Measurements from ENCODE around the gene ZYG11B.
"Not testable (repeated sequence)": the region's sequence is repeated elsewhere in the genome, so short reads cannot be mapped to it uniquely, and the experiment has no call there.

ZYG11B gene

GRCh38 chr1:52867087-52867863, 141.0 kb downstream of the ZYG11B start:
- Histone ChIP-seq H3K4me1 (ENCODE audit: control insufficient read depth, insufficient read depth, low read length) (no peaks in the 10 kb centered on the region), H3K27me3 (ENCODE audit: control insufficient read depth, insufficient read depth, low read length) (no peaks in the 10 kb centered on the region), H3K9me3 (ENCODE audit: control insufficient read depth, insufficient read depth, low read length) (no peaks in the 10 kb centered on the region)

GRCh38 chr1:52869727-52870126, 143.5 kb downstream of the ZYG11B start:
- H3K27me3 ChIP-seq (ENCODE audit: control insufficient read depth, insufficient read depth, low read length); H3K36me3 ChIP-seq (ENCODE audit: control insufficient read depth, insufficient read depth, low read length): not testable (repeated sequence)

More at GRCh38 chr1:52867087-52867863, 141.0 kb downstream of the ZYG11B start:
- no peak overlapping the region for H3K9ac ChIP-seq (ENCODE audit: low read depth, low read length)
- no peak overlapping the region for H3K4me3 ChIP-seq (ENCODE audit: low read depth, low read length)
- H3K36me3 ChIP-seq (ENCODE audit: control insufficient read depth, insufficient read depth, low read length), result peaks cover 2% of the 10 kb centered on the region

GRCh38 chr1:52876843-52877242, 150.6 kb downstream of the ZYG11B start:
- H3K9ac ChIP-seq (ENCODE audit: low read depth, low read length), result no peak overlapping the region
- H3K9me3 ChIP-seq (ENCODE audit: control insufficient read depth, insufficient read depth, low read length), result no peaks in the 10 kb centered on the region
- H3K4me1 ChIP-seq (ENCODE audit: control insufficient read depth, insufficient read depth, low read length), result peaks cover 16% of the 10 kb centered on the region
- no peak overlapping the region for H3K4me3 ChIP-seq (ENCODE audit: low read depth, low read length)
- no peaks in the 10 kb centered on the region for H3K27me3 ChIP-seq (ENCODE audit: control insufficient read depth, insufficient read depth, low read length)
- peaks cover 8% of the 10 kb centered on the region for H3K36me3 ChIP-seq (ENCODE audit: control insufficient read depth, insufficient read depth, low read length)

More at GRCh38 chr1:52869727-52870126, 143.5 kb downstream of the ZYG11B start:
- H3K9ac ChIP-seq (ENCODE audit: low read depth, low read length); H3K4me3 ChIP-seq (ENCODE audit: low read depth, low read length); H3K4me1 ChIP-seq (ENCODE audit: control insufficient read depth, insufficient read depth, low read length); H3K9me3 ChIP-seq (ENCODE audit: control insufficient read depth, insufficient read depth, low read length): not testable (repeated sequence)

Data from iPS-15b (cell line).